Hindlimb muscle (tissue), 1 donor: ENCODE measurements around the gene MYLK3. TPM values are rescaled to one million over a fixed set of nuclear protein-coding genes. Genes with fewer than 3 reads are reported as not detected.

Experiments used
- DNase-seq: peaks from one replicate; pipeline ENCODE4 v3.0.0-alpha.2; 2013
- polyA plus RNA-seq: library from polyadenylated mRNA; unstranded; fragments of 120-200 nt; gene quantifications from one replicate; pipeline ENCODE4 v1.2.1, GENCODE V29; 2013; ENCODE audit not compliant: insufficient read length

Gene MYLK3
- polyA plus RNA-seq, 1 donor: 7.9 TPM

- DNase-seq: no peak
Observed at GRCh38 chr16:46727184-46727583, 21.0 kb downstream of the MYLK3 start.

- no peak for DNase-seq
Observed at GRCh38 chr16:46721885-46722284, 26.3 kb downstream of the MYLK3 start.

- no peak for DNase-seq
Observed at GRCh38 chr16:46720619-46721018, 27.5 kb downstream of the MYLK3 start.

- no peak for DNase-seq
Observed at GRCh38 chr16:46719528-46719927, 28.6 kb downstream of the MYLK3 start.

GRCh38 chr16:46718214-46718613 lies 29.9 kb downstream of the MYLK3 start:
- no peak for DNase-seq

- DNase-seq: no peak
Observed at GRCh38 chr16:46717692-46718091, 30.5 kb downstream of the MYLK3 start.

GRCh38 chr16:46715769-46716305 lies 32.3 kb downstream of the MYLK3 start:
- DNase-seq: no peak

- DNase-seq: no peak
Observed at GRCh38 chr16:46714797-46715591, 33.1 kb downstream of the MYLK3 start.

- DNase-seq: no peak
Observed at GRCh38 chr16:46713634-46714033, 34.5 kb downstream of the MYLK3 start.

- DNase-seq: no peak
Observed at GRCh38 chr16:46712911-46713310, 35.2 kb downstream of the MYLK3 start.

GRCh38 chr16:46711106-46712058 lies 36.8 kb downstream of the MYLK3 start:
- DNase-seq: no peak

- no peak for DNase-seq
Observed at GRCh38 chr16:46709469-46710005, 38.6 kb downstream of the MYLK3 start.

GRCh38 chr16:46706642-46707041 lies 41.5 kb downstream of the MYLK3 start:
- DNase-seq: no peak

GRCh38 chr16:46702030-46702429 lies 46.1 kb downstream of the MYLK3 start:
- DNase-seq: no peak

- no peak for DNase-seq
Observed at GRCh38 chr16:46701615-46702014, 46.5 kb downstream of the MYLK3 start.

GRCh38 chr16:46700048-46700447 lies 48.1 kb downstream of the MYLK3 start:
- DNase-seq: no peak

- no peak for DNase-seq
Observed at GRCh38 chr16:46696957-46697356, 51.2 kb downstream of the MYLK3 start.

GRCh38 chr16:46695937-46696336 lies 52.2 kb downstream of the MYLK3 start:
- DNase-seq: no peak

GRCh38 chr16:46693598-46693997 lies 54.5 kb downstream of the MYLK3 start:
- no peak for DNase-seq

- no peak for DNase-seq
Observed at GRCh38 chr16:46691726-46692125, 56.4 kb downstream of the MYLK3 start.

- no peak for DNase-seq
Observed at GRCh38 chr16:46690281-46691178, 57.6 kb downstream of the MYLK3 start.
